ENCODE results near the gene ERF. TPM values are rescaled to one million over a fixed set of nuclear protein-coding genes. Genes with fewer than 3 reads are reported as not detected.

The ERF gene
- total and polyA plus RNA-seq, 2 donors (not counting 1 experiment from before 2014, with no cell fraction given) = 48.6 to 51.5 TPM

GRCh38 chr19:42272535-42272897 lies 17.6 kb upstream of the ERF start:
- no peak overlapping the region for H3K4me3 Mint-ChIP-seq
- Histone ChIP-seq H3K79me2 (ENCODE audit: control insufficient read depth, insufficient read depth, low read length) (peaks cover 79% of the 10 kb centered on the region), H3K4me2 (replicated peaks; ENCODE audit: low read depth, low read length, poor library complexity, severe bottlenecking) (no peak overlapping the region), H3K9ac (ENCODE audit: low read length) (no peak overlapping the region), H4K20me1 (ENCODE audit: control insufficient read depth, insufficient read depth, low read length, poor library complexity, severe bottlenecking) (peaks cover 2% of the 10 kb centered on the region), H3K27me3 (replicated peaks in 1 of 4; ENCODE audit: control extremely low read depth in 1 of 4, control insufficient read depth in 3 of 4, insufficient read depth in 4 of 4, low read length in 3 of 4) (no peaks in the 10 kb centered on the region), H3K4me3 (ENCODE audit: control extremely low read depth in 1 of 5, extremely low read depth in 1 of 5, insufficient read depth in 1 of 5, low read depth in 2 of 5, low read length in 4 of 5) (no peak overlapping the region), H3K9me3 (ENCODE audit: control extremely low read depth in 1 of 3, control insufficient read depth in 2 of 3, insufficient read depth in 1 of 3, low read length in 2 of 3) (no peaks in the 10 kb centered on the region), H2AFZ (ENCODE audit: insufficient read depth, low read depth, low read length, poor library complexity, severe bottlenecking) (no peak overlapping the region), H3K36me3 (replicated peaks in 1 of 2; ENCODE audit: control extremely low read depth in 1 of 2, control insufficient read depth in 1 of 2, extremely low read depth in 1 of 2, insufficient read depth in 2 of 2, low read length in 1 of 2) (peaks cover 0 to 30% of the 10 kb centered on the region in 2 experiments), H3K4me1 (ENCODE audit: control insufficient read depth in 2 of 2, insufficient read depth in 2 of 2, low read length in 2 of 2) (peaks cover 25 to 29% of the 10 kb centered on the region in 2 donors), H3K27ac (ENCODE audit: low read length in 2 of 2) (no peak overlapping the region)
- no peaks in the 10 kb centered on the region for H3K9me3 Mint-ChIP-seq (ENCODE audit: insufficient read depth)
- ATAC-seq (ENCODE audit: low read depth) = no peak
- H3K4me1 Mint-ChIP-seq = peaks cover 41% of the 10 kb centered on the region
- intact Hi-C loops (cut with micrococcal nuclease) = no loop called here
- DNase-seq = peak; percentile 20
- WGBS (ENCODE audit: insufficient coverage) = 95% methylated on average over 9 of the region's 9 CpGs
- ChIA-PET POLR2A (interaction anchor here (0.6 kb wide), 1 partner anchor 10 kb away, joined by 4 read pairs; no protein-coding TSS in a partner anchor), CTCF (no interaction called here)
- TF ChIP-seq CTCF (IDR thresholded peaks at IDR 0.05) (no peak), EZH2 (IDR thresholded peaks at IDR 0.05; ENCODE audit: borderline replicate concordance, insufficient read depth, low read depth, low read length, poor library complexity, severe bottlenecking) (no peak)
- no peak overlapping the region for H3K27ac Mint-ChIP-seq
- H3K27me3 Mint-ChIP-seq = no peaks in the 10 kb centered on the region

- no peaks in the 10 kb centered on the region for H3K27me3 Mint-ChIP-seq
- Histone ChIP-seq H4K20me1 (ENCODE audit: control insufficient read depth, insufficient read depth, low read length, poor library complexity, severe bottlenecking) (no peaks in the 10 kb centered on the region), H3K79me2 (ENCODE audit: control insufficient read depth, insufficient read depth, low read length) (peaks cover 74% of the 10 kb centered on the region), H3K36me3 (replicated peaks in 1 of 2; ENCODE audit: control extremely low read depth in 1 of 2, control insufficient read depth in 1 of 2, extremely low read depth in 1 of 2, insufficient read depth in 2 of 2, low read length in 1 of 2) (peaks cover 0 to 30% of the 10 kb centered on the region in 2 experiments), H3K27ac (ENCODE audit: low read length in 2 of 2) (no peak overlapping the region), H3K9ac (ENCODE audit: low read length) (no peak overlapping the region), H2AFZ (ENCODE audit: insufficient read depth, low read depth, low read length, poor library complexity, severe bottlenecking) (no peak overlapping the region), H3K4me2 (replicated peaks; ENCODE audit: low read depth, low read length, poor library complexity, severe bottlenecking) (peak overlapping the region; percentile 92), H3K4me1 (ENCODE audit: control insufficient read depth in 2 of 2, insufficient read depth in 2 of 2, low read length in 2 of 2) (peaks cover 26 to 32% of the 10 kb centered on the region in 2 donors), H3K27me3 (replicated peaks in 1 of 4; ENCODE audit: control extremely low read depth in 1 of 4, control insufficient read depth in 3 of 4, insufficient read depth in 4 of 4, low read length in 3 of 4) (no peaks in the 10 kb centered on the region), H3K9me3 (ENCODE audit: control extremely low read depth in 1 of 3, control insufficient read depth in 2 of 3, insufficient read depth in 1 of 3, low read length in 2 of 3) (no peaks in the 10 kb centered on the region), H3K4me3 (ENCODE audit: control extremely low read depth in 1 of 5, extremely low read depth in 1 of 5, insufficient read depth in 1 of 5, low read depth in 2 of 5, low read length in 4 of 5) (no peak overlapping the region)
- ATAC-seq (ENCODE audit: low read depth) = no peak
- CTCF ChIA-PET = interaction anchor here (2.6 kb wide), 1 partner anchor 8 kb away, joined by 33 read pairs; no protein-coding TSS in a partner anchor
- no peak overlapping the region for H3K4me3 Mint-ChIP-seq
- WGBS (ENCODE audit: insufficient coverage) = 94% methylated on average over 34 of the region's 35 CpGs
- TF ChIP-seq CTCF (IDR thresholded peaks at IDR 0.05) (no peak), EZH2 (IDR thresholded peaks at IDR 0.05; ENCODE audit: borderline replicate concordance, insufficient read depth, low read depth, low read length, poor library complexity, severe bottlenecking) (no peak)
- H3K9me3 Mint-ChIP-seq (ENCODE audit: insufficient read depth) = no peaks in the 10 kb centered on the region
- no peak overlapping the region for H3K27ac Mint-ChIP-seq
- peaks cover 41% of the 10 kb centered on the region for H3K4me1 Mint-ChIP-seq
- POLR2A ChIA-PET = no interaction called here
- peak; percentile 19 for DNase-seq
- intact Hi-C loops (cut with micrococcal nuclease) = no loop called here
These were observed 17.1 kb upstream of the ERF start for GRCh38 chr19:42271861-42272534.

Data from B cell (primary cell).